Measurements from ENCODE around the gene C16orf86. TPM values are rescaled to one million over a fixed set of nuclear protein-coding genes. Genes with fewer than 3 reads are reported as not detected.
A peak's percentile ranks its signal among the peaks of the same experiment; 100 is the strongest.

C16orf86 gene, protein sequence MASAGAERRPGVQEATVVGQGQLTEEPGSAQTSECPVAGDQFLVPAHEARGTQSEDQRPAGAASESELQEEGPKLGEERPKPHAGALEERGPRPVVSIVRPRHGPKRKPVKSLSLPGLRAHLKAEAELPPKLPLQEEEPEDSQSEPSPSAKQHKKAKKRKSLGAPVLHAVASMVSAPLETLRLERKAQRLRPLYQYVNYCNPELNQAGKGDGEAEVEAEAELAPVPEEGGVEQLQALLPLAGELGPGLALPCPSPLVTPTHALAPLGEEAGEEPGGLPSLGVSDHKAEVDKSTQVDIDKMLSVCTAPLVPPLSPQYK
- 1 to 10 TPM; 1.9 to 4.9 (median 2.9) TPM for total RNA-seq

GRCh38 chr16:67666559-67667452 lies at the start of gene C16orf86, which contains the start of gene ENKD1:
C16orf86 (plus strand) TSS chr16:67666814; CDS start chr16:67666971, 157 bp downstream.
ENKD1 (minus strand) TSS chr16:67666750; CDS start chr16:67666442, 308 bp downstream.
- Histone ChIP-seq H3K4me1 (replicated peaks in 1 of 2) (peaks cover 17% of the 10 kb centered on the region in 2 donors), H3K27ac (peak within 1 kb of the TSS; percentile 23 to 80), H3K4me3 (peak within 1 kb of the TSS; percentile 55 to 66 (median 64))
- WGBS, 10 experiments: 13% methylated on average over 3 of the region's 78 CpGs; no CpG with 5 or more reads in 9 of the 10 experiments
- in situ Hi-C loops (cut with MboI; ENCODE audit: low pct_unique_long_range_greater_than_20kb in 2 of 9, low sequenced_read_pairs in 9 of 9, unreplicated experiment in 9 of 9): no loop called here
- ATAC-seq (replicated peaks in 6 of 8): peak; percentile 61 to 76 (median 71)

- Histone ChIP-seq H3K27ac (no peak overlapping the region), H3K4me3 (no peak overlapping the region), H3K4me1 (replicated peaks in 1 of 2) (no peaks in the 10 kb centered on the region)
- in situ Hi-C loops (cut with MboI; ENCODE audit: low pct_unique_long_range_greater_than_20kb in 2 of 9, low sequenced_read_pairs in 9 of 9, unreplicated experiment in 9 of 9): no loop called here
- 80 to 100% (median 93%) methylated on average over 1 to 12 of the region's 14 CpGs; no CpG with 5 or more reads in 4 of the 10 experiments for whole genome bisulfite sequencing, 10 experiments
- ATAC-seq (replicated peaks in 6 of 8): no peak
Measured at GRCh38 chr16:67628216-67628615, 38.4 kb upstream of the C16orf86 start.

DNA sequence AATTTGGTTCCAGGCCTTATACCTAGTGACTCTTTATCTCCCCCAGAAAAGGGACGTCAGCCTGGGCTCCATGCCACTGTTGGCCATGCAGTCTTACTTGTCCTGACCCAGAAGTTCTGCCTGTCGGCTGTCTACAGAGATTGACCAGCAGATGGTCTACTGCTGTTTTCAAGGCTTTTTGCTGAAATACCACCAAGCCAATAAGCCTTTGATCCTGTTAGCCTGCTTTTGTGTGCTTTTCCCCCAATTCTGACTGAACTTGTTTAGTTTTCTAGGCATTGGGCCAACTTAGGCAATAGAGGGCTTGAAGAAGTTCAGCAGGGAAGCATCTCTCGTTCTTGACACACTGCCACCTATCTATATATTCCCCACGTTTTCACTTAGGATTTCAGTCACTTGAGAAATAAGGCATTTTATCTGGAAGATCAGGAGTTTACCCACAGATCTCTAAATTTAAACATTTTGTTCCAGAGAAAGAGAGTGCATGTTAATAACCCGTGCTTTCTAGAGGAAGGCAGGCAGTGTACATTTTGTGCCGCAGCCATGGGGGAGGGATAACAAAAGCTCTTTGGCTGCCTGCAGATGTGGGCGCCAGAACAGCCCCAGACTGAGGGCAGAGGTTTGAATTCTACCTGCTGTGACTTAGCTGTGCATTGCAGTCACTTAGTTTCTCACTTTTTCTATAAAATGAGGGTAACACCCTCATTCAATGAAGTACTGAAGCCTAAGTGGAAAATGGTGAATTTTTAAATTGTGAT lies 34.0 kb upstream of the C16orf86 start:
- 25 to 93% (median 70%) methylated on average over 2 to 6 of the region's 7 CpGs; no CpG with 5 or more reads in 4 of the 10 experiments for WGBS, 10 experiments
- H3K4me3 ChIP-seq: no peak overlapping the region
- ATAC-seq (replicated peaks in 6 of 8): no peak
- H3K27ac ChIP-seq: no peak overlapping the region
- H3K4me1 ChIP-seq (replicated peaks in 1 of 2): no peaks in the 10 kb centered on the region
- in situ Hi-C loops (cut with MboI; ENCODE audit: low pct_unique_long_range_greater_than_20kb in 2 of 9, low sequenced_read_pairs in 9 of 9, unreplicated experiment in 9 of 9): no loop called here

- 83 to 100% (median 98%) methylated on average over 1 to 6 of the region's 8 CpGs; no CpG with 5 or more reads in 4 of the 10 experiments for WGBS, 10 experiments
- in situ Hi-C loops (cut with MboI; ENCODE audit: low pct_unique_long_range_greater_than_20kb in 2 of 9, low sequenced_read_pairs in 9 of 9, unreplicated experiment in 9 of 9): no loop called here
- no peak for ATAC-seq (replicated peaks in 6 of 8)
Measured at GRCh38 chr16:67636713-67637112, 29.9 kb upstream of the C16orf86 start.

DNA sequence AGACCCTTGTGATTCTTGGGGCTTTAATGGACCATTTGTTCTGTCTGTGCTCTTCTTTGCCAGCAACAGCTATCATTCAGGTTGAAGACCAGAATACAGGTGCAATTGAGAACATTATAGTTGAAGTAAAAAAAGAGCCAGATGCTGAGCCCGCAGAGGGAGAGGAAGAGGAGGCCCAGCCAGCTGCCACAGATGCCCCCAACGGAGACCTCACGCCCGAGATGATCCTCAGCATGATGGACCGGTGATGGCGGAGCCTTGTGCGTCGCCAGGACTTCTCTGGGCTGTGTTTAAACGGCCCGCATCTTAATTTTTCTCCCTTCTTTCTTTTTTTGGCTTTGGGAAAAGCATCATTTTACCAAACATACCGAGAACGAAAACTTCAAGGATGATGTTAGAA lies 29.0 kb upstream of the C16orf86 start:
- 67 to 100% (median 89%) methylated on average over 1 to 12 of the region's 12 CpGs; no CpG with 5 or more reads in 2 of the 10 experiments for WGBS, 10 experiments
- Histone ChIP-seq H3K27ac (no peak overlapping the region), H3K4me1 (replicated peaks in 1 of 2) (no peaks in the 10 kb centered on the region), H3K4me3 (no peak overlapping the region)
- in situ Hi-C loops (cut with MboI; ENCODE audit: low pct_unique_long_range_greater_than_20kb in 2 of 9, low sequenced_read_pairs in 9 of 9, unreplicated experiment in 9 of 9): no loop called here
- ATAC-seq (replicated peaks in 6 of 8): no peak

More at GRCh38 chr16:67636713-67637112, 29.9 kb upstream of the C16orf86 start:
- H3K4me1 ChIP-seq (replicated peaks in 1 of 2): no peaks in the 10 kb centered on the region
- H3K27ac ChIP-seq: no peak overlapping the region
- H3K4me3 ChIP-seq: no peak overlapping the region

DNA sequence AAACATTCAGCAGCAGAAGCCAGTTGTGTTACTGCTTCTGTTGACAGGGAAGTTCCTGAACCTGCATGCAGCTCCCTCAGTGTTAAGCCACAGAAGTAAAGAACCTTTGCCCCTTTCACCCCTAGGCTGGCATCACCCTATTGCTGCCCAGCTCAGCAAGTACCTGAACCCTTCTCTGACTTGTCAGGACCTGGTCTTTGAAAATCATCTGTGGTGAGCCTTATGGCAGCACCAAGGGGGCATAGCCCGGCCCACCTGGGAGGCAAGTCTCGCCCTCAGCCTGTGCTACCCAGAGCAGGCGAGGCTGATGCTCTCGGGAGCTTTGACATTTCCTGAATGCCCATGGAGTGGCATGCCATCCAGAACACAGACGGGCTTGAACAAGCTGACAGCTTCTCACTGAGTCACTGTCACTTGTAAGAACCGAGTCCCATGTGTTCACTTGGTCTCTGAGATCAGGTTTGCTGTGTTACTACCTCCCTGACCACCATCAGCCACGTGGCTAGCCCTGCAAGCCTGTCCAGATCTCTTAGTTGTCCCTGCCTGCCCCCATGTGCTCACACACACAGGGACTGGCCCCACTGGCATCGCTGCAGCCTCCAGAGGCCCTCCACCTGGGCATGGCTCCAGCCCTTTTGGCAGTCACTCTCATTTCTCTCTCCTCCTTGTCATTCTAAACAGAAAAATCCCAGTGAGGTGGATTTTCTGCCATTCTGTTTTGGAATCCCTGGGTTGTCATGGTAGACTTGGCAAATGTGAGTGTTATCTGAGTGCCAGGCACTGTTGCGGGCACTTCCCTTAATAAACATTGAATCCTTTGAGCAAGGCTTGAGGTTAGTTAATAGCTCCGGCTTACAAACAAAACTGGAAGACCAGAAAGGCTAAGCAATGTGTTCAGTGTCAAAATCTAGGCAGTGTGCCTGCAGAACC lies 24.6 kb upstream of the C16orf86 start:
- Histone ChIP-seq H3K4me1 (replicated peaks in 1 of 2) (no peaks in the 10 kb centered on the region), H3K27ac (no peak overlapping the region), H3K4me3 (no peak overlapping the region)
- in situ Hi-C loops (cut with MboI; ENCODE audit: low pct_unique_long_range_greater_than_20kb in 2 of 9, low sequenced_read_pairs in 9 of 9, unreplicated experiment in 9 of 9): no loop called here
- peak in 5 of 8 experiments; percentile 5 to 85 (median 28) for ATAC-seq (replicated peaks in 6 of 8)
- WGBS, 10 experiments: 11 to 100% (median 63%) methylated on average over 1 to 8 of the region's 10 CpGs; no CpG with 5 or more reads in 3 of the 10 experiments

GRCh38 chr16:67644038-67644437 lies 22.6 kb upstream of the C16orf86 start:
- H3K4me3 ChIP-seq: no peak overlapping the region
- peaks cover 0 to 1% of the 10 kb centered on the region in 2 donors for H3K4me1 ChIP-seq (replicated peaks in 1 of 2)
- no peak for ATAC-seq (replicated peaks in 6 of 8)
- 78 to 93% (median 89%) methylated on average over 2 to 6 of the region's 9 CpGs; no CpG with 5 or more reads in 5 of the 10 experiments for WGBS, 10 experiments
- no peak overlapping the region for H3K27ac ChIP-seq
- in situ Hi-C loops (cut with MboI; ENCODE audit: low pct_unique_long_range_greater_than_20kb in 2 of 9, low sequenced_read_pairs in 9 of 9, unreplicated experiment in 9 of 9): no loop called here

DNA sequence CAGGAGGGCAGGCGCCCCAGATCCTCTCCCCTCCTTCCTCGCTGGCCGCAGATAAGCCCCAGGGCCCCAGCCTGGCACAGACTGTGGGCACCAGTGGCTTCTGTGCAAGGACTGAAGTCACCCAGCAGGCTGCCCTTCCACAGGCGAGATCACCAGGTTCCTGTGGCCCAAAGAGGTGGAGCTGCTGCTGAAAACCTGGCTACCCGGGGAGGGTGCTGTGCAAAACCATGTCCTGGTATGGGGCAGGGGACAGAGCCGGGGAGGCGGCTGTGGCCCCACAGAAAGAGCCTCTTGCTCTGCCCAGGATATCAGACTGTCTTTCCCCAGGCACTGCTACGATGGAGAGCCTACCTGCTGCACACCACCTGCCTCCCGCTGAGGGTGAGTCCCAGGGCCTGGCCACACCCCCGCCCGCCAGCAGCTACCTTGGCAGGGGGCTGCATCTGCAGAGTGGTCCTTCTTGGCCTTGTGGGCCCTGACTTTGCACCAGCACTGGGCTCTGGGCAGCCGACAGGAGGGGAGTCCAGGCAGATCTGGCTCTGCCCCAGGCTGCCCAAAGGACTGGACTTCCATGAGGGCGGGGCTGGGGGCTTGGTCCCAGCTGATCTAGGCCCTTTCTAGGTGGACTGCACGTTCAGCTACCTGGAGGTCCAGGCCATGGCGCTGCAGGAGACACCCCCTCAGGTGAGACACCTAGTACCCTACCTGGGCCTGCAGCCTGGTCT lies 21.1 kb upstream of the C16orf86 start:
- Histone ChIP-seq H3K4me3 (no peak overlapping the region), H3K4me1 (replicated peaks in 1 of 2) (peaks cover 8 to 9% of the 10 kb centered on the region in 2 donors), H3K27ac (no peak overlapping the region)
- no peak for ATAC-seq (replicated peaks in 6 of 8)
- WGBS, 10 experiments: no CpG with 5 or more reads among the region's 15 CpGs
- in situ Hi-C loops (cut with MboI; ENCODE audit: low pct_unique_long_range_greater_than_20kb in 2 of 9, low sequenced_read_pairs in 9 of 9, unreplicated experiment in 9 of 9): no loop called here

DNA sequence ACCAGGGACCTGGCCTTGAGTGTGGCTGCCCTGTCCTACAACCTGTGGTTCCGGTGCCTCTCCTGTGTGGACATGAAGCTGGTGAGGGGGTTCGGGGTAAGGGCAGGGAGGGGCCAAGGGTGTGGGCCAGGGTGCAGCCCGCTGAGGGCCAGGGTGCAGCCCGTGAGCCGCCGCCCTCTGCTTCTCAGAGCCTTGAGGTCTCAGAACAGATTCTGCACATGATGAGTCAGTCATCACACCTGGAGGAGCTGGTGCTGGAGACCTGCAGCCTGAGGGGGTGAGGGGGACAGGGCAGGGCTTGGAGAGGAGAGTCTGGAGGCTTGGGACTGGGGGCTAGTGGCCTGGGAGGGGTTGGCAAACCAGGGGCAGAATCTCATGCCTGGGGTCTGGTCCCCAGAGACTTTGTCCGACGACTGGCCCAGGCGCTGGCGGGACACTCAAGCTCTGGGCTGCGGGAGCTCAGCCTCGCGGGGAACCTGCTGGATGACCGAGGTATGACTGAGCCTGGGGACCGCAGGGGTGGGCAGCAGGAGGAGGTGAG lies 19.4 kb upstream of the C16orf86 start:
- no peak for ATAC-seq (replicated peaks in 6 of 8)
- Histone ChIP-seq H3K4me3 (no peak overlapping the region), H3K4me1 (replicated peaks in 1 of 2) (peaks cover 10 to 16% of the 10 kb centered on the region in 2 donors), H3K27ac (no peak overlapping the region)
- in situ Hi-C loops (cut with MboI; ENCODE audit: low pct_unique_long_range_greater_than_20kb in 2 of 9, low sequenced_read_pairs in 9 of 9, unreplicated experiment in 9 of 9): no loop called here
- WGBS, 10 experiments: no CpG with 5 or more reads among the region's 15 CpGs

DNA sequence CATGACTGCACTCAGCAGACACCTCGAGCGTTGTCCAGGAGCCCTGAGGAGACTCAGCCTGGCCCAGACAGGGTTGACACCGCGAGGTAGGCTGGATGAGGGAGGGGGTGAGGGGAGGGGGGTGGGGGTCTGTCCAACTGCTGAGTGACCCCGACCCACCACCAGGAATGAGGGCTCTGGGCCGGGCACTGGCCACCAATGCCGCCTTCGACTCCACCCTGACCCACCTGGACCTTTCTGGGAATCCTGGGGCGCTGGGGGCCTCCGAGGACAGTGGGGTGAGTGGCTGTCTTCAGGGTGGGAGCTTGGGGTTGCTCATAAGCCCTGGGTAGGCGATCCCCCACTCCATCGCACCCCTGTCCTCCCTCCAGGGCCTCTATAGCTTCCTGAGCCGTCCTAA lies 18.9 kb upstream of the C16orf86 start:
- ATAC-seq (replicated peaks in 6 of 8): no peak
- in situ Hi-C loops (cut with MboI; ENCODE audit: low pct_unique_long_range_greater_than_20kb in 2 of 9, low sequenced_read_pairs in 9 of 9, unreplicated experiment in 9 of 9): no loop called here

GRCh38 chr16:67648088-67648763 lies 18.4 kb upstream of the C16orf86 start:
- Histone ChIP-seq H3K4me1 (replicated peaks in 1 of 2) (peaks cover 13 to 20% of the 10 kb centered on the region in 2 donors), H3K4me3 (no peak overlapping the region), H3K27ac (no peak overlapping the region)
- in situ Hi-C loops (cut with MboI; ENCODE audit: low pct_unique_long_range_greater_than_20kb in 2 of 9, low sequenced_read_pairs in 9 of 9, unreplicated experiment in 9 of 9): no loop called here
- WGBS, 10 experiments: no CpG with 5 or more reads among the region's 65 CpGs
- no peak for ATAC-seq (replicated peaks in 6 of 8)

More for the DNA sequence above, 18.9 kb upstream of the C16orf86 start:
- WGBS, 10 experiments: no CpG with 5 or more reads among the region's 13 CpGs
- Histone ChIP-seq H3K4me3 (no peak overlapping the region), H3K4me1 (replicated peaks in 1 of 2) (peaks cover 13 to 20% of the 10 kb centered on the region in 2 donors), H3K27ac (no peak overlapping the region)

Measured in motor neuron (in vitro differentiated cells).